HG03442 (cell line): ENCODE measurements around the gene DSC3.
A peak's percentile ranks its signal among the peaks of the same experiment; 100 is the strongest.
"Not testable (repeated sequence)": the region's sequence is repeated elsewhere in the genome, so short reads cannot be mapped to it uniquely, and the experiment has no call there.

Source experiments
- ATAC-seq: cut with Tn5 transposase; IDR thresholded peaks from one replicate; pipeline ENCODE4 v1.9.1; 2021; ENCODE audit warnings: mild to moderate bottlenecking, moderate library complexity; ENCODE audit not compliant: unreplicated experiment

DSC3 gene

GRCh38 chr18:30978091-30978490 is 64.5 kb downstream of the DSC3 start:
- ATAC-seq, result not testable (repeated sequence)

GRCh38 chr18:30971338-30971956 is 71.1 kb downstream of the DSC3 start:
- ATAC-seq, result peak; percentile 76

DNA sequence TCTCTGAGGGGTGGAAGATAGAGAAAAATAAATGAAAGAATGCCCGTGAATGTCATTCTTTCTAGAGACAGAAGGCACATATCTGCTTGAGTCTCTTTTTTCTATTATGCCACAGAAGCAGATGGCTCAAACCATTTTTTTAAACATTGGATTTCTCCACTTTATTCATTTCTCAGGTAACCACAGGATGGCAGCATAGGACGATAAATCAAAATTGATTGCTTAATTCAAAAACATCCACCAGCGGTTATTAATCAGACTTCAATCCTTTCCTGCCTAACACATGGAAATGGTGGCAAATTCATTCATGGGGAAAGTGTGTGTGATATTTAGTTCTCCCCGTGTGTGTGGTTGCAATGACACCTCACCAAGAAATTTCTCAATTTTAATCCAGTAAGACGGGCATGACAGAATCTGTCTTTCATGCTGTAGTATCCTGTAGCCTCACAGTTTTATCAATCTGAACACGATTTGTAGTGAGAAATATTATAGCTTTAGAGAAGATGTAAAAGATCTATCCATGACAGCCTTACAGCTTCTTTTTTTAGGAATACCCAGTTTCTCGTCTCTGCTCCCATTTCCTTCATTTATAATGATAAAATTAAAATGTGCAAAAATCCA is 72.2 kb downstream of the DSC3 start:
- no peak for ATAC-seq

- ATAC-seq, result no peak
Measured at GRCh38 chr18:30969670-30970170, 72.8 kb downstream of the DSC3 start.

GRCh38 chr18:30967701-30968100 is 74.8 kb downstream of the DSC3 start:
- no peak for ATAC-seq

- ATAC-seq, result no peak
Measured at GRCh38 chr18:30965237-30965636, 77.3 kb downstream of the DSC3 start.

GRCh38 chr18:30960661-30961060 is 81.9 kb downstream of the DSC3 start:
- no peak for ATAC-seq

GRCh38 chr18:30957066-30957465 is 85.5 kb downstream of the DSC3 start:
- no peak for ATAC-seq

DNA sequence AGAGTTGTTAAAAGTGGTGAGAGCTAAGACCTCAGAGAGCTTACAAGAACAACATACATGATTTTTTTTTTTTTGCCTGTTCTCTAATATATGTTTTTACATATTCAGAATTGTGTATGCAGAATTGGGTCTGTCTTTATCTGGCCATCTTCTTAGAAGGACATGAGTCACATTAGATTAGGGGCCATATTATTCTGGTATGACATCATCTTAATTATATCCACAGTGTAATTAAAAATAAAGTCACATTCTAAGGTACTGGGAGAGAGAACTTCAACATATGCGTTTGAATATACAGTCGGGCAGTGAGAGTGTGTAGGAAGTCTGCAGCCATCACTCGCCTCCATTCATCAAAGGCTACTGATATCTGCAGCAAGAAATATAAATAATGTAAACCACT is 88.3 kb downstream of the DSC3 start:
- ATAC-seq, result no peak

DNA sequence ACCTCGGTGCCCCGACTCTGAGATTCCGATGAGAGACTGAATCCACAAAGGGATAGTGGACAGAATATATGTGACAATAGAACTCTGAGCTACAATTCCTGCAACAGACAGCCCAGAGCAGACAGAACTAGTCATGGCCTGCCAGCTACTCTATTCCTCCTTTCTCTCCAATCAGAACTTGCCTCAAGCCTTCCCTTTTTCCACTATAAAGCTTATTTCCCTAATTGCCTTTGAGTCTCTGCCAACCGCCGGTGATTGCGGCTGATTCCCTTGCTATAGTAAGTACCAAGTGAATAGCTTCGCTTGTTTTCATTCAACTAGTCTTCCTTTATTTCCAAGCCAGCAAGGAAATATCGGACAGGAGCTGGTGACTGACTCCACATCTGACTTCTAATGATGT is 96.8 kb downstream of the DSC3 start:
- no peak for ATAC-seq

DNA sequence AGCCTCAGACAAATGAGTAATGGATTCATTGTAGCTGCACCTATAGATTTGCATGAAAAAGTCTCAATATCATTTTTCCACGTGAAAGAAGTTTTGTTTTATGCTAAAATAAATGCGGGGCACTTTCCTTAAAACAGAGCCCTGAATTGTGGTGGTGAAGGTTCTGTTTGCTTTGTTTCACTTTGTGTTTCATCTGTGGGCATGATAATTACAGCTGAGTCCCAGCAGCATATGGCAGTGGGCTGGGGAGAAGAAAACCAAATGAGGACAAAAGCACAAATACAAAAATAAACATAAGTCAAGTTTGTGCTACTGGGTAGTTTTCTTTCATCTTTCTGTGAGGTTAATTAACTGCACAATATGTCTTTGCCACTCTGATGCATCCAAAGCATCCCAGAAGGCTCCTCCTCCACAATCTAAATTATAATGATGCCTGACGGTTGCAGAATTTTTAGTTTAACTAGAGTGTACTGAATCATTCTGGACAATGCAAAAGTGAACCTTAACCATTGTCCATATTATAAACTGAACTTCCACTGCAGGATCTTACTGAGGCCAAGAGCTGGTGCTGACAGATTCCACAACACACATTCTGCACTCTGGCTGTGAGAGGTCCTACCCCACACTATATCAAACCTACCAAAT is 97.6 kb downstream of the DSC3 start:
- ATAC-seq, result no peak

GRCh38 chr18:30940952-30941539 is 101.5 kb downstream of the DSC3 start:
- ATAC-seq, result no peak
